Epithelial cell of proximal tubule (primary cell): Measurements from ENCODE around the gene CDC37. TPM values are rescaled to one million over a fixed set of nuclear protein-coding genes. Genes with fewer than 3 reads are reported as not detected.

Source experiments
- DNase-seq: peaks from one replicate; pipeline ENCODE4 v3.0.0-alpha.2; 2011; ENCODE audit warnings: low read depth
- H3K4me3 ChIP-seq: 2 replicates; pipeline ENCODE4 v1.5.1; 2011; ENCODE audit warnings: low read depth, mild to moderate bottlenecking, low read length
- total RNA-seq: library from RNA; depleted of rRNA; stranded (reverse); fragments of >200 nt; gene quantifications from 2 replicates; pipeline ENCODE4 v1.2.3, GENCODE V29; 2015
- TF ChIP-seq, protein P1 (sequence below): conservative IDR thresholded peaks from 2 replicates; pipeline ENCODE4 v1.5.1; 2012; ENCODE audit warnings: low read depth, mild to moderate bottlenecking, low read length

The CDC37 gene
- total RNA-seq, 1 donor from 2014 or later, result 155 TPM

- no peak overlapping the region for H3K4me3 ChIP-seq
- TF ChIP-seq, protein P1, sequence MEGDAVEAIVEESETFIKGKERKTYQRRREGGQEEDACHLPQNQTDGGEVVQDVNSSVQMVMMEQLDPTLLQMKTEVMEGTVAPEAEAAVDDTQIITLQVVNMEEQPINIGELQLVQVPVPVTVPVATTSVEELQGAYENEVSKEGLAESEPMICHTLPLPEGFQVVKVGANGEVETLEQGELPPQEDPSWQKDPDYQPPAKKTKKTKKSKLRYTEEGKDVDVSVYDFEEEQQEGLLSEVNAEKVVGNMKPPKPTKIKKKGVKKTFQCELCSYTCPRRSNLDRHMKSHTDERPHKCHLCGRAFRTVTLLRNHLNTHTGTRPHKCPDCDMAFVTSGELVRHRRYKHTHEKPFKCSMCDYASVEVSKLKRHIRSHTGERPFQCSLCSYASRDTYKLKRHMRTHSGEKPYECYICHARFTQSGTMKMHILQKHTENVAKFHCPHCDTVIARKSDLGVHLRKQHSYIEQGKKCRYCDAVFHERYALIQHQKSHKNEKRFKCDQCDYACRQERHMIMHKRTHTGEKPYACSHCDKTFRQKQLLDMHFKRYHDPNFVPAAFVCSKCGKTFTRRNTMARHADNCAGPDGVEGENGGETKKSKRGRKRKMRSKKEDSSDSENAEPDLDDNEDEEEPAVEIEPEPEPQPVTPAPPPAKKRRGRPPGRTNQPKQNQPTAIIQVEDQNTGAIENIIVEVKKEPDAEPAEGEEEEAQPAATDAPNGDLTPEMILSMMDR, result no peak
- no peak for DNase-seq
Observed at GRCh38 chr19:10364644-10365043, 38.7 kb downstream of the CDC37 start.

- TF ChIP-seq, protein P1, result no peak
- DNase-seq, result no peak
- H3K4me3 ChIP-seq, result no peak overlapping the region
Observed at GRCh38 chr19:10363789-10364281, 39.5 kb downstream of the CDC37 start.

GRCh38 chr19:10362259-10362658 lies 41.1 kb downstream of the CDC37 start:
- TF ChIP-seq, protein P1, result no peak
- DNase-seq, result no peak

GRCh38 chr19:10361569-10362011 lies 41.8 kb downstream of the CDC37 start:
- no peak overlapping the region for H3K4me3 ChIP-seq
- TF ChIP-seq, protein P1, result no peak
- no peak for DNase-seq

More at GRCh38 chr19:10362259-10362658, 41.1 kb downstream of the CDC37 start:
- no peak overlapping the region for H3K4me3 ChIP-seq

DNA sequence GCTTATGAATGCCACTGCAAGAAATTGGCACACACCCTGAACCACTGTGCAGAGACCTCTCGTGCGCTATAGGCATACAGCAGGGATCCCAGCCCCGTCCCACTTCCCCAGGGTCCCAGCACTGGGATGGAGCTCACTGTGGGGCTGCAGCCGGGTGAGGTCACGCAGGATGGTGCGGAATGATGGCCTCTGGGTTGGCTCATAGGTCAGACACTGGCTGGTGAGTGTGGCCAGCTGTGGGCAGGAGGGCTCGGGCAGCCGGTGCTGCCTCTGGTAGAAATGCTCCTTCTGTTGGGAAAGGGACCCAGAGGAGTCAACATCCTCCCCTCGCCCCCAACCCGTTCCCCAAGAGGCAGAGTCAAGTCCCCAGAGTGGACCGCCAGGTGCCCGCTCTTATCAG lies 46.9 kb downstream of the CDC37 start:
- TF ChIP-seq, protein P1, result no peak
- H3K4me3 ChIP-seq, result no peak overlapping the region
- DNase-seq, result no peak

GRCh38 chr19:10353793-10354391 lies 49.5 kb downstream of the CDC37 start:
- no peak overlapping the region for H3K4me3 ChIP-seq
- TF ChIP-seq, protein P1, result no peak
- no peak for DNase-seq
